Measurements from ENCODE around the gene SHANK3. TPM values are rescaled to one million over a fixed set of nuclear protein-coding genes. Genes with fewer than 3 reads are reported as not detected.

Gene SHANK3
- total and polyA plus RNA-seq, 2 experiments from 2014 or later = 3.3 to 14.4 TPM

DNA sequence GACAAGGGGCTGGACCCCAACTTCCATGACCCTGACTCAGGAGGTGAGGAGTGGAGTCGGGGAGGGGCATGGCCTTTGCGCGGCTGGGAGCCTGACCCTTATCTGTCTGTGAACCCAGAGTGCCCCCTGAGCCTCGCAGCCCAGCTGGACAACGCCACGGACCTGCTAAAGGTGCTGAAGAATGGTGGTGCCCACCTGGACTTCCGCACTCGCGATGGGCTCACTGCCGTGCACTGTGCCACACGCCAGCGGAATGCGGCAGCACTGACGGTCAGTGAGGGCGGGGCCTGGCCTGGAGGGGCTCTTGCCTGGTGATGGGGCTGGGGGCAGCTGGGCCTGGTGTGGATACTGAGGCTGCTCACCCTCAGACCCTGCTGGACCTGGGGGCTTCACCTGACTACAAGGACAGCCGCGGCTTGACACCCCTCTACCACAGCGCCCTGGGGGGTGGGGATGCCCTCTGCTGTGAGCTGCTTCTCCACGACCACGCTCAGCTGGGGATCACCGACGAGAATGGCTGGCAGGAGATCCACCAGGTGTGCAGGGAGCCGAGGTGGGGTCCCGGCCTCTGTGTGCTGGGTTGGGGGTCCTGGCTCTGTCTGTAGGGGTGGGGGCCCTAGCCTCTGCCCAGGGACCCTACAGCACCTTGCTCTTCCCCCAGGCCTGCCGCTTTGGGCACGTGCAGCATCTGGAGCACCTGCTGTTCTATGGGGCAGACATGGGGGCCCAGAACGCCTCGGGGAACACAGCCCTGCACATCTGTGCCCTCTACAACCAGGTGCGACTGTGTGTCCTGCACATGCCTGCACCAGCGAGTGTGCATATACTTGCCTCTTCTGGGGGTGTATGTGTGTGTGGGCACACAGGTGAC lies 6.3 kb downstream of the SHANK3 start:
- DNase-seq (ENCODE audit: low read depth in 1 of 2, low spot score in 1 of 2) = no peak
- TF ChIP-seq, protein P1, sequence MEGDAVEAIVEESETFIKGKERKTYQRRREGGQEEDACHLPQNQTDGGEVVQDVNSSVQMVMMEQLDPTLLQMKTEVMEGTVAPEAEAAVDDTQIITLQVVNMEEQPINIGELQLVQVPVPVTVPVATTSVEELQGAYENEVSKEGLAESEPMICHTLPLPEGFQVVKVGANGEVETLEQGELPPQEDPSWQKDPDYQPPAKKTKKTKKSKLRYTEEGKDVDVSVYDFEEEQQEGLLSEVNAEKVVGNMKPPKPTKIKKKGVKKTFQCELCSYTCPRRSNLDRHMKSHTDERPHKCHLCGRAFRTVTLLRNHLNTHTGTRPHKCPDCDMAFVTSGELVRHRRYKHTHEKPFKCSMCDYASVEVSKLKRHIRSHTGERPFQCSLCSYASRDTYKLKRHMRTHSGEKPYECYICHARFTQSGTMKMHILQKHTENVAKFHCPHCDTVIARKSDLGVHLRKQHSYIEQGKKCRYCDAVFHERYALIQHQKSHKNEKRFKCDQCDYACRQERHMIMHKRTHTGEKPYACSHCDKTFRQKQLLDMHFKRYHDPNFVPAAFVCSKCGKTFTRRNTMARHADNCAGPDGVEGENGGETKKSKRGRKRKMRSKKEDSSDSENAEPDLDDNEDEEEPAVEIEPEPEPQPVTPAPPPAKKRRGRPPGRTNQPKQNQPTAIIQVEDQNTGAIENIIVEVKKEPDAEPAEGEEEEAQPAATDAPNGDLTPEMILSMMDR (IDR thresholded peaks at IDR 0.05; ENCODE audit: low read depth, low read length) = no peak
- Histone ChIP-seq H3K4me1 (ENCODE audit: low read depth) (no peaks in the 10 kb centered on the region), H3K27me3 (peaks cover 11% of the 10 kb centered on the region), H3K9me3 (ENCODE audit: low read depth) (no peaks in the 10 kb centered on the region), H3K4me3 (no peak overlapping the region), H3K27ac (no peak overlapping the region), H3K36me3 (no peaks in the 10 kb centered on the region)

- Histone ChIP-seq H3K36me3 (no peaks in the 10 kb centered on the region), H3K4me3 (no peak overlapping the region), H3K27ac (no peak overlapping the region), H3K27me3 (no peaks in the 10 kb centered on the region), H3K4me1 (ENCODE audit: low read depth) (no peaks in the 10 kb centered on the region), H3K9me3 (ENCODE audit: low read depth) (no peaks in the 10 kb centered on the region)
- TF ChIP-seq, protein P1 (IDR thresholded peaks at IDR 0.05; ENCODE audit: low read depth, low read length) = no peak
- DNase-seq (ENCODE audit: low read depth in 1 of 2, low spot score in 1 of 2) = no peak
Observed at GRCh38 chr22:50683086-50683993, 10.7 kb downstream of the SHANK3 start.

DNA sequence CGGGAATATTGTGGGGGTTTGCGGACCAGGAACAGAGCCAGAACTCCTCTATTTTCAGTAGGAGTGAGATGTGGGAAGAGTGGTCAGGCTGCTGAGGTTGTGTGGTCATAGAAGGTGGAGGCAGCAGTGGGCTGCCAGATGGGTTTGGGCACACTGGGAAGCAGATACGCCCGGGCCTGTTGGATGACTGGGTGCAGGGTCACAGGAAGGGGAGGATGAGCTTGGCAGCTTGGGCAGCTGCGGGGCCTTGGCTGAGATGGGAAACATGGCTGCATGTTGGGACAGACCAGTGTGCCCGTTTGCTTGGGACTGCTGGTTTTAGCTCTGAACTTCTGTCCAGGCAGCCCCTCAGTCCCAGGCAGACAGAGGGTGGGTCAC lies 11.4 kb downstream of the SHANK3 start:
- H3K27me3 ChIP-seq = no peaks in the 10 kb centered on the region
- H3K4me3 ChIP-seq = no peak overlapping the region
- no peak overlapping the region for H3K27ac ChIP-seq
- H3K36me3 ChIP-seq = no peaks in the 10 kb centered on the region
- DNase-seq (ENCODE audit: low read depth in 1 of 2, low spot score in 1 of 2) = no peak
- no peaks in the 10 kb centered on the region for H3K9me3 ChIP-seq (ENCODE audit: low read depth)
- no peaks in the 10 kb centered on the region for H3K4me1 ChIP-seq (ENCODE audit: low read depth)
- TF ChIP-seq, protein P1 (IDR thresholded peaks at IDR 0.05; ENCODE audit: low read depth, low read length) = no peak

DNA sequence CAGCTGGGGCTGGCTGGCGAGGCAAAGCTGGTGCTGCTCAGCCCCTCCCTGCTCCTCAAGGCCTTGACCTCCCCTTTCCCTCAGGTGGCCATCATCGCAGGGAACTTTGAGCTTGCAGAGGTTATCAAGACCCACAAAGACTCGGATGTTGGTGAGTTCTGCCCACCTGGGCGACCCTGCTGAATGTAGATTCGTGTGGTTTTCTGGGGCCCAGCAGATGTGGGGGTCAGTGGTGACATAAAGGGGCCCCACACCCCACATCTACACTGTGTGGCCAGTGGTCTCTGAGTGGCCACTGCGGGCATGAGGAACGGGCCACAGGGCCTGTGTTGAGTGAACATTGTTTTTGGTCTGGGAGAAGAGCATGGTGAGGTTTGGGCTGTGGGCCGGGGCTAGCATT lies 11.9 kb downstream of the SHANK3 start:
- DNase-seq (ENCODE audit: low read depth in 1 of 2, low spot score in 1 of 2) = no peak
- Histone ChIP-seq H3K27me3 (no peaks in the 10 kb centered on the region), H3K9me3 (ENCODE audit: low read depth) (no peaks in the 10 kb centered on the region), H3K4me3 (no peak overlapping the region), H3K27ac (no peak overlapping the region), H3K36me3 (no peaks in the 10 kb centered on the region), H3K4me1 (ENCODE audit: low read depth) (no peaks in the 10 kb centered on the region)
- TF ChIP-seq, protein P1 (IDR thresholded peaks at IDR 0.05; ENCODE audit: low read depth, low read length) = no peak

- Histone ChIP-seq H3K4me1 (ENCODE audit: low read depth) (no peaks in the 10 kb centered on the region), H3K36me3 (no peaks in the 10 kb centered on the region), H3K9me3 (ENCODE audit: low read depth) (no peaks in the 10 kb centered on the region), H3K27me3 (no peaks in the 10 kb centered on the region), H3K27ac (no peak overlapping the region), H3K4me3 (no peak overlapping the region)
- no peak for DNase-seq (ENCODE audit: low read depth in 1 of 2, low spot score in 1 of 2)
- TF ChIP-seq, protein P1 (IDR thresholded peaks at IDR 0.05; ENCODE audit: low read depth, low read length) = no peak
Observed at GRCh38 chr22:50684986-50685385, 12.4 kb downstream of the SHANK3 start.

All from cardiac muscle cell (in vitro differentiated cells and primary cell).